Epithelial cell of esophagus (primary cell): ENCODE measurements around the gene RUNX1.
A peak's percentile ranks its signal among the peaks of the same experiment; 100 is the strongest.

Experiments
- DNase-seq: peaks from one replicate; pipeline ENCODE4 v3.0.0; 2010; ENCODE audit warnings: low read depth
- H3K4me3 ChIP-seq: 2 replicates; pipeline ENCODE4 v1.5.1; 2011; ENCODE audit warnings: mild to moderate bottlenecking, low read length, control low read depth
- TF ChIP-seq, protein P1 (sequence below): IDR thresholded peaks from 2 replicates; pipeline ENCODE4 v1.5.1; 2011; ENCODE audit warnings: low read depth, mild to moderate bottlenecking, low read length, control low read depth, inconsistent platforms; ENCODE audit not compliant: insufficient read depth; ENCODE audit errors: missing control alignments

Gene RUNX1

DNA sequence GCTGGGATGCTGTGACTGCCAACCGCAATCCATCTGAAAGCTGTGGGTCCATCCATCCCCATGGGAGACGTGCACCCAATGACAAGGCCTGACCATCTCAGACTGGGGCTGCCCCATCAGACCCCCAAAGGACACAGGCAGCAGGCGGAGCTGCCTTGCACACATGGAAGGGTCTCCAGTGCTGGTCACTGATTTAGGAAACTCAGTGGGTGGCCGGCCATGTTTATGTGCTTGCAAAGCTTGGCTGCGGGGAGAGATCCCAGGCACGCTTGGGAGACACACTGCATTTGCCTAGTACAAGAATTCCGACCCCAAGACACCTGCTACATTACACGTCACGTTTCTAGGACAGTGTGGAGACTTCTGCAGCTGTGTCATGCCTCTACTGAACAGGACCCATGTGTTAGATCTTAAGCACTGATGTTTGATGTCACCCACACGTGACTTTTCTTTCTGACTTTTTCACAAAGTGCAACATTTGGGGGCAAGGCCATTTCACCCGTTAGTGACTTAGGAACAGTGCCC, 198.9 kb downstream of the RUNX1 start:
- H3K4me3 ChIP-seq, result no peak overlapping the region
- no peak for DNase-seq
- TF ChIP-seq, protein P1, sequence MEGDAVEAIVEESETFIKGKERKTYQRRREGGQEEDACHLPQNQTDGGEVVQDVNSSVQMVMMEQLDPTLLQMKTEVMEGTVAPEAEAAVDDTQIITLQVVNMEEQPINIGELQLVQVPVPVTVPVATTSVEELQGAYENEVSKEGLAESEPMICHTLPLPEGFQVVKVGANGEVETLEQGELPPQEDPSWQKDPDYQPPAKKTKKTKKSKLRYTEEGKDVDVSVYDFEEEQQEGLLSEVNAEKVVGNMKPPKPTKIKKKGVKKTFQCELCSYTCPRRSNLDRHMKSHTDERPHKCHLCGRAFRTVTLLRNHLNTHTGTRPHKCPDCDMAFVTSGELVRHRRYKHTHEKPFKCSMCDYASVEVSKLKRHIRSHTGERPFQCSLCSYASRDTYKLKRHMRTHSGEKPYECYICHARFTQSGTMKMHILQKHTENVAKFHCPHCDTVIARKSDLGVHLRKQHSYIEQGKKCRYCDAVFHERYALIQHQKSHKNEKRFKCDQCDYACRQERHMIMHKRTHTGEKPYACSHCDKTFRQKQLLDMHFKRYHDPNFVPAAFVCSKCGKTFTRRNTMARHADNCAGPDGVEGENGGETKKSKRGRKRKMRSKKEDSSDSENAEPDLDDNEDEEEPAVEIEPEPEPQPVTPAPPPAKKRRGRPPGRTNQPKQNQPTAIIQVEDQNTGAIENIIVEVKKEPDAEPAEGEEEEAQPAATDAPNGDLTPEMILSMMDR, result no peak

- TF ChIP-seq, protein P1, result no peak
- peak; percentile 82 for DNase-seq
- no peak overlapping the region for H3K4me3 ChIP-seq
Measured at GRCh38 chr21:34846601-34847112, 202.4 kb downstream of the RUNX1 start.

DNA sequence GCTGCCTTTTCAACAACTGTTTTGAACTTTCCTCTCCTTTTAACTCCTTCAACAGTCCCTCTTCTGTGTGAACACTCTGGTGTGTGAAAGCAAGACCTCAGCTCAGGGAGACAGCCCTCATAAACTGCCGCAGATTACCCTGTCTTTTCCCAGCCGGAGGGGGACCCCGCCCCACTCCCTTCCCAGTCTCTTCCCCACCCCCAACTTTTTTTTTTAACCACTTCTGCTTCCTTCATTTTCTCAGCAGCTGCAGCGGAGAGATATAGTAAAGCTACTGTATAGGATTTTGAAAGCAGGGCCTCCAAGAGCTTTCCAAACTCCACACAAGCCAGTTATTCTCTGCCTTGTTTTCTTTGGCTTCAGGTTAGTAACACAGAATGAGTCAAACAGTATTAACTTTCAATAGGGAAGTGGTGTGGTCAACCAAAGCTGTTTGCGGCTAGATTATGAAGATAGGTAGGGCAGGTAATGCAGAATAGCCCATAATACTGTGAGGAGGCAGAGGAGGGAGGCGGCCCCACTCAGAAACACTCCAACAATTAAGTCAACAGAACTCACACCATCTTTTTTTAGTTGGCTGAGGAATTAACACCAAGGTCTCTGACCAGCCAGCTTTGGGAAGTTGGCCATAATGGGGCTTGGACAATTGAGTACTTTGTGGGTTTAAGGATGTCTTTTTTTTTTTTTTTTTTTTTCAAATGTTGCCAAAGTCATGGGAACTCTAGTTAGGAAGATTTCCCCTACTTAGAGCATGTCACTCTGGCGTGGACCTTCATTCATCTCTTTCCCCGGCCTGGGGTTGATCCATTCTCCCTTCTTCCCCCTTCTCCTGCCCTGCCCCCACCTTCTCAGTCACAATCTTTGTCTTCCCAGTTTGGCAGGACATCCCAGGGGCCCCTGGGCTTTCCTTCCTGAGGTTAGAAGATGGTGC, 203.3 kb downstream of the RUNX1 start:
- TF ChIP-seq, protein P1, result no peak
- no peak overlapping the region for H3K4me3 ChIP-seq
- peak; percentile 89 for DNase-seq

GRCh38 chr21:34844924-34845238, 204.2 kb downstream of the RUNX1 start:
- no peak for DNase-seq
- no peak overlapping the region for H3K4me3 ChIP-seq
- TF ChIP-seq, protein P1, result no peak

DNA sequence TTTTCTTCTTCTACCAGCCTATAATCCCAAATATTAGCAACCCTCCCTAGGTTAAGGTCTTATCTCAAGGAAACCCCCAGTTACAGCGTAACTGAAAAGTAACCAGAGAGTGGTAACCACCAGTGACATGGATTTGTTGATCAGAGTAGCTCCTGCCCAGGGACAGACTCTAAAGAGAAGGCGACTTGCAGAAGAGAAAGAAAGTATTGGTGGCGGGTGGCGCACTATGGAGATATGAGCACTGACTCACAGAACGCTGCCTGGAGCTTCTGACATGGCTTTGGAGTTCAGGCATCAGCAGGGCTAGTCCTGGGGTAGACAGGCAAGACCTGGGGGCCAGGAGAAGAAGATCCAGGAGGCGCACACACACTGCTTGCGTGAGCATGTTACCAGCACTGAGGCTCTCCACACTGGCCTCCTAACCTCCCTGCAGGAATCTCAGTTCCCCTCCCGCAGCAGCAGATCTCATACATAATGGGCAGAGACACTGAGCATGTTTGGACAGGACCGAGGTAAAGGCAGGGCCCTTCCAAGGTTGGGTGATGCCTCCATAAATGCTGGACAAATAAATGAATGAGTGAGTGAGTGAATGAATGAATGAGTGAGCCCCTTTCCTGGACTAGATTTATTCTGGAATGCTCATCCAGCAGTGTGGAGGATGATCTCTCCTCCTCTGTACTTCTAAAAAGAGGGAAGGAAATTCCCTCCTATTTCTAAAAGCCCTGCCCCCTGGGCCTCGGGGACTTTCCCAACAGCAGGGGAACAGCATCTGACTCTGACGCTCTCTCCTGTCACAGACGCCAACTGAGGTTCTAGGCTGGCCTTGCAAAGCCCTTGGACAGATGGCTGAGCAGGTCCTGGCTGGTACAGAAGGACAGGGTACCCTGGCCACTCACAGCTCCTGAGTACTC, 204.8 kb downstream of the RUNX1 start:
- peak; percentile 78 for DNase-seq
- H3K4me3 ChIP-seq, result no peak overlapping the region
- TF ChIP-seq, protein P1, result no peak

DNA sequence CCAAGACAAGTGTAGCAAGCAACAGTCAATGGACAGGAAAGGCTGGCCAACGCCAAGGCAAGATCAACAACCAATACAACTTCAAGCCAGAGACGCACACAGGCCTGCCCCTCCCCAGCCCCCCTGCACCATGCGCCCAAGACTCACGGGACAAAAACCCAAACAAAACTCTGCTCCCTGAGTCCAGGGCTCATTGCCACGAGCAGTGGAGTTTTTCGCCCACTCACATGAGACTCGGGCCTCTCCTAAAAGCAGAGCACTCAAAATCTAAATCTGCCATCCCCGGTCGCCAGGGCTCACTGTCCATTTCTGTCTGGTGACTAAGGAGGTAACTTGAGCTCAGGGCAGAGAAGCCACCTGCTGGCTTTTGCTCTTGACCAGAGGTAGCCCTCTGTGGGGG, 205.5 kb downstream of the RUNX1 start:
- DNase-seq, result no peak

More for the DNA sequence above, 205.5 kb downstream of the RUNX1 start:
- H3K4me3 ChIP-seq, result no peak overlapping the region
- TF ChIP-seq, protein P1, result no peak
